GM12878 (cell line): ENCODE data around the gene PIERCE2. TPM values are rescaled to one million over a fixed set of nuclear protein-coding genes. Genes with fewer than 3 reads are reported as not detected.

Source experiments
- ATF2 ChIP-seq: IDR thresholded peaks from 2 replicates; pipeline ENCODE4 v1.6.1; 2012; ENCODE audit warnings: low read length, inconsistent platforms
- BHLHE40 ChIP-seq, 2 experiments: fragments of 450-650 bp in 1 of 2; IDR thresholded peaks; 2 replicates each; pipeline ENCODE4 v1.6.1; 2011 to 2017; ENCODE audit warnings: low read depth in 2 of 2, borderline replicate concordance in 1 of 2, improper control_type of control experiment in 1 of 2, low read length in 1 of 2, mild to moderate bottlenecking in 1 of 2
- BMI1 ChIP-seq: fragments of 450-650 bp; IDR thresholded peaks from 2 replicates; pipeline ENCODE4 v1.6.1; 2016; ENCODE audit warnings: mild to moderate bottlenecking, moderate library complexity, borderline replicate concordance
- EGR1 ChIP-seq, 2 experiments: IDR thresholded peaks; 1 replicate in 1 of 2; 2 replicates in 1 of 2; pipeline ENCODE4 v1.6.1; 2011 to 2012; ENCODE audit warnings: low read depth in 2 of 2, low read length in 2 of 2, borderline replicate concordance in 1 of 2, mild to moderate bottlenecking in 1 of 2, moderate library complexity in 1 of 2
- FOXK2 ChIP-seq: fragments of 450-650 bp; IDR thresholded peaks from 2 replicates; pipeline ENCODE4 v1.6.1; 2017; ENCODE audit warnings: mild to moderate bottlenecking, moderate library complexity
- IKZF2 ChIP-seq, 2 experiments: fragments of 450-650 bp; IDR thresholded peaks; 2 replicates each; pipeline ENCODE4 v1.6.1; 2017; ENCODE audit warnings: mild to moderate bottlenecking in 2 of 2, moderate library complexity in 2 of 2
- IRF4 ChIP-seq: IDR thresholded peaks from 2 replicates; pipeline ENCODE4 v1.6.1; 2011; ENCODE audit warnings: low read depth, low read length
- POU2F2 ChIP-seq: IDR thresholded peaks from 3 replicates; pipeline ENCODE4 v1.6.1; 2011; ENCODE audit warnings: low read depth, mild to moderate bottlenecking, low read length, borderline replicate concordance
- RCOR1 ChIP-seq: conservative IDR thresholded peaks from 2 replicates; pipeline ENCODE4 v1.6.1; 2012; ENCODE audit warnings: low read depth, low read length, improper control_type of control experiment
- RELB ChIP-seq: fragments of 450-650 bp; IDR thresholded peaks from 2 replicates; pipeline ENCODE4 v1.6.1; 2017; ENCODE audit warnings: low read depth, mild to moderate bottlenecking, moderate library complexity
- REST ChIP-seq: IDR thresholded peaks from 2 replicates; pipeline ENCODE4 v1.6.1; 2012; ENCODE audit warnings: mild to moderate bottlenecking, low read depth, low read length
- USF1 ChIP-seq: IDR thresholded peaks from 2 replicates; pipeline ENCODE4 v1.6.1; 2011; ENCODE audit warnings: borderline replicate concordance, low read depth, mild to moderate bottlenecking, moderate library complexity, mixed read lengths, low read length; ENCODE audit not compliant: insufficient read depth; ENCODE audit errors: extremely low read length
- USF2 ChIP-seq: IDR thresholded peaks from 2 replicates; pipeline ENCODE4 v1.6.1; 2011; ENCODE audit warnings: low read depth, low read length, improper control_type of control experiment, borderline replicate concordance
- ZBTB4 ChIP-seq: fragments of 450-650 bp; formaldehyde crosslinking; IDR thresholded peaks from 2 replicates; pipeline ENCODE4 v1.4.0; 2022; ENCODE audit warnings: mild to moderate bottlenecking, moderate library complexity
- ZNF384 ChIP-seq: IDR thresholded peaks from 2 replicates; pipeline ENCODE4 v1.6.1; 2012; ENCODE audit warnings: low read depth, mild to moderate bottlenecking, low read length, improper control_type of control experiment, borderline replicate concordance
- polyA plus RNA-seq, 11 experiments: library from polyadenylated mRNA; depleted of rRNA in 4 of 11; unstranded in 6 of 11; stranded (reverse) in 5 of 11; fragments of >200 nt; fragmentation: Nextera tagmentation in 4 of 11; fragmentation: Illumina TruSeq in 1 of 11; extraction: Ambion mirVana in 4 of 11; extraction: Trizol in 1 of 11; gene quantifications; 1 replicate in 1 of 11; 2 replicates in 10 of 11; pipeline versions ENCODE4 v1.2.1 to v1.2.3, GENCODE V29; 2011 to 2016; ENCODE audit warnings: inconsistent platforms in 2 of 11, missing spikeins in 2 of 11, low read depth in 1 of 11
- total RNA-seq, 4 experiments: library from RNA; depleted of rRNA in 3 of 4; stranded (reverse); fragments of >200 nt in 3 of 4; fragmentation: Illumina TruSeq in 1 of 4; extraction: Trizol in 1 of 4; gene quantifications; 2 replicates each; pipeline versions ENCODE4 v1.2.1 to v1.2.3, GENCODE V29; 2013 to 2021

The PIERCE2 gene
- total and polyA plus RNA-seq, 10 of the 15 experiments (the other 5 are each of a cell fraction or from before 2014, with no cell fraction given), result 0.33 to 1.4 (median 0.89) TPM; not detected in 1

- no peak for TF ChIP-seq ATF2
- TF ChIP-seq IRF4, result no peak
- peak; percentile 99 for TF ChIP-seq BMI1
- TF ChIP-seq USF1, result no peak
- no peak for TF ChIP-seq EGR1 (IDR thresholded peaks at IDR 0.05; ENCODE audit: borderline replicate concordance in 1 of 2, low read depth in 2 of 2, low read length in 2 of 2)
- TF ChIP-seq RCOR1, result no peak
- TF ChIP-seq BHLHE40 (IDR thresholded peaks at IDR 0.05; ENCODE audit: borderline replicate concordance in 1 of 2, low read depth in 2 of 2, low read length in 1 of 2), result peak in 1 of 2 experiments; percentile 76; a peak in 2 of 4 replicates
- no peak for TF ChIP-seq POU2F2
- peak; percentile 75 to 80 for TF ChIP-seq IKZF2 (IDR thresholded peaks at IDR 0.05)
- peak; percentile 50; the same call in 1 of the 2 replicates for TF ChIP-seq RELB
- TF ChIP-seq FOXK2, result no peak; the same call in 1 of the 2 replicates
- no peak for TF ChIP-seq ZBTB4 (CRISPR knock-in tag)
- peak; percentile 8; the same call in 1 of the 2 replicates for TF ChIP-seq REST
- TF ChIP-seq USF2, result no peak
- TF ChIP-seq ZNF384, result no peak
Observed at GRCh38 chr15:55408012-55408928, at the start of gene PIERCE2, which contains the start of gene CCPG1 (continued).
